Caco-2 (cell line): ENCODE results near the gene CLIP2. TPM values are rescaled to one million over a fixed set of nuclear protein-coding genes. Genes with fewer than 3 reads are reported as not detected.

Experiments used
- BruUV-seq: library from RNA; stranded (reverse); fragments of 400-500 nt; replicated peaks from 2 replicates; lab custom pipeline; 2021; lab: Mats Ljungman, UMichigan
- CTCF ChIA-PET: fragments of 300-600 bp; sonication (Branson Sonifier 250); formaldehyde crosslinking; loops from one replicate; lab custom pipeline; 2022; ENCODE audit warnings: antibody characterized with exemption; lab: Charles Lee
- POLR2A ChIA-PET: fragments of 300-600 bp; sonication (Branson Sonifier 250); formaldehyde crosslinking; loops from one replicate; lab custom pipeline; 2022; ENCODE audit warnings: antibody characterized with exemption; lab: Charles Lee
- DNase-seq, 2 experiments: peaks; one replicate each; pipeline versions ENCODE4 v3.0.0 to v3.0.0-alpha.2; 2020 to 2022
- H3K27me3 ChIP-seq: replicated peaks from 2 replicates; pipeline ENCODE4 v1.6.0; 2011; ENCODE audit warnings: low read length; ENCODE audit not compliant: control insufficient read depth, insufficient read depth
- H3K36me3 ChIP-seq: 2 replicates; pipeline ENCODE4 v1.5.1; 2011; ENCODE audit warnings: low read length; ENCODE audit not compliant: control insufficient read depth, insufficient read depth
- H3K4me1 ChIP-seq: fragments of 250-450 bp; sonication (Bioruptor Pico); 2 replicates; pipeline ENCODE4 v1.5.1; 2020; ENCODE audit warnings: mild to moderate bottlenecking
- H3K4me3 ChIP-seq: 2 replicates; pipeline ENCODE4 v1.5.1; 2011; ENCODE audit warnings: low read depth, mild to moderate bottlenecking, control low read depth, low read length
- H3K9me3 ChIP-seq: fragments of 250-450 bp; sonication (Bioruptor Pico); 2 replicates; pipeline ENCODE4 v1.5.1; 2020; ENCODE audit warnings: mild to moderate bottlenecking, moderate library complexity
- H3K27ac Mint-ChIP-seq: one replicate; pipeline ENCODE4 v1.8.0; 2022; ENCODE audit warnings: mixed read lengths; ENCODE audit not compliant: unreplicated experiment
- H3K27me3 Mint-ChIP-seq: one replicate; pipeline ENCODE4 v1.8.0; 2022; ENCODE audit warnings: mixed read lengths; ENCODE audit not compliant: insufficient read depth, unreplicated experiment
- H3K36me3 Mint-ChIP-seq: one replicate; pipeline ENCODE4 v1.8.0; 2022; ENCODE audit warnings: mild to moderate bottlenecking, mixed read lengths; ENCODE audit not compliant: insufficient read depth, unreplicated experiment
- H3K4me1 Mint-ChIP-seq: one replicate; pipeline ENCODE4 v1.8.0; 2022; ENCODE audit warnings: low read depth, mixed read lengths; ENCODE audit not compliant: unreplicated experiment
- H3K4me3 Mint-ChIP-seq: one replicate; pipeline ENCODE4 v1.8.0; 2022; ENCODE audit warnings: mild to moderate bottlenecking, moderate library complexity, mixed read lengths; ENCODE audit not compliant: unreplicated experiment
- H3K9me3 Mint-ChIP-seq: one replicate; pipeline ENCODE4 v1.8.0; 2022; ENCODE audit warnings: mixed read lengths; ENCODE audit not compliant: unreplicated experiment
- CTCF ChIP-seq, 2 experiments: fragments of 200-600 bp in 1 of 2; IDR thresholded peaks; 1 replicate in 1 of 2; 2 replicates in 1 of 2; pipeline versions ENCODE4 v1.5.1 to v1.8.0; 2011 to 2022; ENCODE audit warnings: antibody characterized with exemption in 1 of 2, control low read depth in 1 of 2, inconsistent platforms in 1 of 2, low read depth in 1 of 2, low read length in 1 of 2, mild to moderate bottlenecking in 1 of 2, moderate library complexity in 1 of 2; ENCODE audit not compliant: insufficient read depth in 1 of 2, severe bottlenecking in 1 of 2, unreplicated experiment in 1 of 2
- intact Hi-C: fragments of 100-400 bp; cut with micrococcal nuclease; formaldehyde crosslinking; loops from one replicate; pipeline ENCODE4 v1.10.0; 2022; ENCODE audit not compliant: unreplicated experiment
- total RNA-seq: library from RNA; stranded (reverse); gene quantifications from 2 replicates; pipeline ENCODE4 v1.2.3, GENCODE V29; 2022

Gene CLIP2
- total RNA-seq, 1 experiment from 2014 or later: 19.5 TPM

GRCh38 chr7:74454925-74455288 lies 165.7 kb downstream of the CLIP2 start:
- Histone ChIP-seq H3K4me1 (peaks cover 29% of the 10 kb centered on the region), H3K36me3 (no peaks in the 10 kb centered on the region; the same call in 1 of the 2 replicates), H3K4me3 (peak overlapping the region; percentile 81), H3K27me3 (no peaks in the 10 kb centered on the region), H3K9me3 (no peaks in the 10 kb centered on the region)
- Mint-ChIP-seq H3K27ac (peak overlapping the region; percentile 65), H3K9me3 (no peaks in the 10 kb centered on the region), H3K36me3 (peaks cover 24% of the 10 kb centered on the region), H3K4me3 (peak overlapping the region; percentile 73), H3K27me3 (no peaks in the 10 kb centered on the region), H3K4me1 (peaks cover 27% of the 10 kb centered on the region)
- no peak for TF ChIP-seq CTCF (IDR thresholded peaks at IDR 0.05; ENCODE audit: insufficient read depth in 1 of 2, low read depth in 1 of 2, low read length in 1 of 2, severe bottlenecking in 1 of 2, unreplicated experiment in 1 of 2)
- DNase-seq: no peak
- no TSS peak for BruUV-seq
- ChIA-PET CTCF (interaction anchor here (1.3 kb wide), 1 partner anchor 111 kb away, joined by 3 read pairs; no protein-coding TSS in a partner anchor), POLR2A (interaction anchor here (0.6 kb wide), 1 partner anchor 11 kb away, joined by 3 read pairs; no protein-coding TSS in a partner anchor)
- intact Hi-C loops: no loop called here

GRCh38 chr7:74455291-74455804 lies 166.1 kb downstream of the CLIP2 start:
- H3K4me1 Mint-ChIP-seq: peaks cover 27% of the 10 kb centered on the region
- CTCF ChIA-PET: interaction anchor here (1.3 kb wide), 1 partner anchor 110 kb away, joined by 3 read pairs; no protein-coding TSS in a partner anchor
- peak; percentile 37 to 80 for DNase-seq
- no peaks in the 10 kb centered on the region; the same call in 1 of the 2 replicates for H3K36me3 ChIP-seq
- no peaks in the 10 kb centered on the region for H3K27me3 ChIP-seq
- no TSS peak for BruUV-seq
- POLR2A ChIA-PET: interaction anchor here (0.6 kb wide), 1 partner anchor 11 kb away, joined by 3 read pairs; no protein-coding TSS in a partner anchor
- peaks cover 29% of the 10 kb centered on the region for H3K4me1 ChIP-seq
- no peaks in the 10 kb centered on the region for H3K27me3 Mint-ChIP-seq
- peak overlapping the region; percentile 81 for H3K4me3 ChIP-seq
- peak overlapping the region; percentile 65 for H3K27ac Mint-ChIP-seq
- peaks cover 25% of the 10 kb centered on the region for H3K36me3 Mint-ChIP-seq
- H3K9me3 ChIP-seq: no peaks in the 10 kb centered on the region
- H3K9me3 Mint-ChIP-seq: no peaks in the 10 kb centered on the region
- TF ChIP-seq CTCF (IDR thresholded peaks at IDR 0.05; ENCODE audit: insufficient read depth in 1 of 2, low read depth in 1 of 2, low read length in 1 of 2, severe bottlenecking in 1 of 2, unreplicated experiment in 1 of 2): no peak
- H3K4me3 Mint-ChIP-seq: peak overlapping the region; percentile 73
- intact Hi-C loops: no loop called here

Other genes with a start within 250 kb of the CLIP2 start
- gene LIMK1, start 205.6 kb upstream of the CLIP2 start, total RNA-seq: 30.6 and 31.4 TPM in 2 replicates
- 370 TPM in 2 replicates for gene EIF4H, start 115.1 kb upstream of the CLIP2 start, total RNA-seq
- gene LAT2, start 79.4 kb upstream of the CLIP2 start, total RNA-seq: 1.2 and 1.3 TPM in 2 replicates
- gene RFC2, start 35.0 kb upstream of the CLIP2 start, total RNA-seq: 64.9 and 75.6 TPM in 2 replicates
- gene GTF2IRD1, start 164.5 kb downstream of the CLIP2 start, total RNA-seq: 53.6 and 54.6 TPM in 2 replicates